Lower leg skin (tissue), 4 donors: ENCODE data around the gene VSIR. TPM values are rescaled to one million over a fixed set of nuclear protein-coding genes. Genes with fewer than 3 reads are reported as not detected.

Experiments used
- DNase-seq, 2 donors: peaks; one replicate each; pipeline ENCODE4 v3.0.0-alpha.2; 2019; ENCODE audit warnings: low spot score in 2 of 2
- H3K4me3 ChIP-seq: fragments of 200-600 bp; sonication (generic); 2 replicates; pipeline ENCODE4 v1.5.1; 2017; ENCODE audit warnings: mild to moderate bottlenecking, low read depth; ENCODE audit not compliant: poor library complexity, severe bottlenecking
- POLR2A ChIP-seq, 2 donors: fragments of 450-650 bp; IDR thresholded peaks; one replicate each; pipeline ENCODE4 v1.6.1; 2016 to 2017; ENCODE audit warnings: antibody characterized with exemption in 2 of 2, mild to moderate bottlenecking in 1 of 2, moderate library complexity in 1 of 2
- WGBS, 2 donors: methylation state at CpG; one replicate each; pipeline ENCODE4 v1.1.5; 2018; 5-methylcytosine and 5-hydroxymethylcytosine counted together
- intact Hi-C: fragments of 100-400 bp; cut with DNase I; formaldehyde crosslinking; loops from one replicate; pipeline ENCODE4 v1.15.0; 2023; ENCODE audit warnings: low total_unique reads
- total RNA-seq, 4 donors: library from RNA; depleted of rRNA; stranded (reverse); fragments of >200 nt; gene quantifications; one replicate each; pipeline ENCODE4 v1.1.0, GENCODE V29; 2016
- TF ChIP-seq, protein P1 (sequence below), 3 donors: fragments of 450-650 bp; IDR thresholded peaks; one replicate each; pipeline ENCODE4 v1.5.1; 2016; ENCODE audit warnings: antibody characterized with exemption in 3 of 3, mild to moderate bottlenecking in 3 of 3, moderate library complexity in 2 of 3

The VSIR gene
- total RNA-seq, 4 donors from 2014 or later, result 14.5 to 56.5 (median 23.2) TPM

GRCh38 chr10:71802715-71803488, 29.6 kb upstream of the VSIR start:
- intact Hi-C loops, result no loop called here
- DNase-seq, result no peak
- WGBS, 2 donors, result 89 to 91% methylated on average over 18 of the region's 18 CpGs
- H3K4me3 ChIP-seq, result no peak overlapping the region
- TF ChIP-seq, protein P1, sequence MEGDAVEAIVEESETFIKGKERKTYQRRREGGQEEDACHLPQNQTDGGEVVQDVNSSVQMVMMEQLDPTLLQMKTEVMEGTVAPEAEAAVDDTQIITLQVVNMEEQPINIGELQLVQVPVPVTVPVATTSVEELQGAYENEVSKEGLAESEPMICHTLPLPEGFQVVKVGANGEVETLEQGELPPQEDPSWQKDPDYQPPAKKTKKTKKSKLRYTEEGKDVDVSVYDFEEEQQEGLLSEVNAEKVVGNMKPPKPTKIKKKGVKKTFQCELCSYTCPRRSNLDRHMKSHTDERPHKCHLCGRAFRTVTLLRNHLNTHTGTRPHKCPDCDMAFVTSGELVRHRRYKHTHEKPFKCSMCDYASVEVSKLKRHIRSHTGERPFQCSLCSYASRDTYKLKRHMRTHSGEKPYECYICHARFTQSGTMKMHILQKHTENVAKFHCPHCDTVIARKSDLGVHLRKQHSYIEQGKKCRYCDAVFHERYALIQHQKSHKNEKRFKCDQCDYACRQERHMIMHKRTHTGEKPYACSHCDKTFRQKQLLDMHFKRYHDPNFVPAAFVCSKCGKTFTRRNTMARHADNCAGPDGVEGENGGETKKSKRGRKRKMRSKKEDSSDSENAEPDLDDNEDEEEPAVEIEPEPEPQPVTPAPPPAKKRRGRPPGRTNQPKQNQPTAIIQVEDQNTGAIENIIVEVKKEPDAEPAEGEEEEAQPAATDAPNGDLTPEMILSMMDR (IDR thresholded peaks at IDR 0.05), result no peak
- no peak for TF ChIP-seq POLR2A (IDR thresholded peaks at IDR 0.05)

GRCh38 chr10:71802235-71802634, 28.9 kb upstream of the VSIR start:
- intact Hi-C loops, result no loop called here
- TF ChIP-seq POLR2A (IDR thresholded peaks at IDR 0.05), result no peak
- TF ChIP-seq, protein P1 (IDR thresholded peaks at IDR 0.05), result no peak
- DNase-seq, result no peak
- no peak overlapping the region for H3K4me3 ChIP-seq
- 93 to 94% methylated on average over 6 of the region's 6 CpGs for WGBS, 2 donors

GRCh38 chr10:71801361-71801760, 28.0 kb upstream of the VSIR start:
- no peak overlapping the region for H3K4me3 ChIP-seq
- WGBS, 2 donors, result 93% methylated on average over 9 of the region's 9 CpGs

DNA sequence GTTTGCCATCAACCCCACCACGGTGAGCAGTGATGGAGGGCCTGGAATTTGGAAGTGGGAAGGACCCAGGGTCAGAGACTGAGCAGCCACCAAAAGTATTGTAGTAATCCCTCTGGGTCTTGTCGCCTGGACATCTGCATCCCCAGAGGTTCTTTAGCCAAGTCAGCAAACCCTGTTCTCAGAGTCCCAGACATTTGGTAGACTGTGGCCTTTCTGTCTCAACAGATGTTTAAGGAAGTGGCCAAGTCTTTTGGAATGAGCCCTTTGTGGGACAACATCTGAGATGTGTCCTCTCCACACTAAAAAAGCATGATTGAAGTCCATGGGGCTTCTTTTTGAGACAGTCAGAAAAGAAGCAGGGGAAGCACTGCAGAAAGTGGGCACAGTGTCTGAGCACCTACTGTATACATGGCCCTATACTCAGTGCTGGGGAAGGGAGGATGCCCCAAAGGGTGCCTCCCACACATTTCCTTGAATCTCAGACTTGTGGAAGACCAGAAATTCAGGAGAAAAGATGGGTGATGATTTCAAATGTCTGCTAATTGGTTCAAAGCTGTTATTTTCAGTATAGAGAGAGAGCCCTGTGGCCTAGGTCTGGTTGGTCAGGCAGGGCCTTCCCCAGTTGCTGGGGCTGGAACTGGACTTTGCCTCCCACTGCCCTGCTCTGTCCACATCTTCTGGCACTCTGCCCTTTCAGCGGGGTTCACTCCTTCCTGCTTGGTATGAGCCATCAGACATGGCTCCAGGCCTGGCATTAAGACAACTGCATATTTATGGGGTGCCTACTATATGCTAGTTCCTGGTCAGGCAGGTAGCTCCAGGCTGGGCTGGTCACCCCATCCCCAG, 26.5 kb upstream of the VSIR start:
- H3K4me3 ChIP-seq, result no peak overlapping the region
- 70 to 73% methylated on average over 3 of the region's 3 CpGs for WGBS, 2 donors
- TF ChIP-seq, protein P1 (IDR thresholded peaks at IDR 0.05), result no peak
- no peak for TF ChIP-seq POLR2A (IDR thresholded peaks at IDR 0.05)
- no peak for DNase-seq
- intact Hi-C loops, result no loop called here

More at GRCh38 chr10:71801361-71801760, 28.0 kb upstream of the VSIR start:
- no peak for DNase-seq
- TF ChIP-seq POLR2A (IDR thresholded peaks at IDR 0.05), result no peak
- TF ChIP-seq, protein P1 (IDR thresholded peaks at IDR 0.05), result no peak
- intact Hi-C loops, result no loop called here

GRCh38 chr10:71799112-71799511, 25.8 kb upstream of the VSIR start:
- H3K4me3 ChIP-seq, result no peak overlapping the region
- WGBS, 2 donors, result 69 to 81% methylated on average over 10 of the region's 10 CpGs
- intact Hi-C loops, result no loop called here
- no peak for DNase-seq
- no peak for TF ChIP-seq POLR2A (IDR thresholded peaks at IDR 0.05)
- TF ChIP-seq, protein P1 (IDR thresholded peaks at IDR 0.05), result no peak
